Measurements from ENCODE around the gene FRYL.

DNA sequence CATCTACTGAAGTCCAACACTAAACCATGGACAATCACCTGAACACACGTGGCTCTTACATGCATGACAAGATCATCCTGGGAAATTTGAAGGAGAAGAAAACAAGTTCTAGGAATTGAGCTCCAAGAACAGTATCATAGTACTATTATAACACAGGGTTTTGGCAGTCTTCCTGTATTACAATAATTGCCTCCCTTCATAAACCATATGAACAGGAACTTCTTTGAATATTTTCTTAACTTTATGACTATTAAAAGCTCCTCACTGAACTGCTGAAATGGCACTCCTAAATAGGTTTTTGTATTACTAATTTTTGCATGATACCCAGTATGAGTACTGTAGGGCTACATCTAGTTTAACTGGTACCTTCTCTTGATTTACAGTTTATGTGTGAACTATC, 160.0 kb downstream of the FRYL start:
- TF ChIP-seq, protein P1, sequence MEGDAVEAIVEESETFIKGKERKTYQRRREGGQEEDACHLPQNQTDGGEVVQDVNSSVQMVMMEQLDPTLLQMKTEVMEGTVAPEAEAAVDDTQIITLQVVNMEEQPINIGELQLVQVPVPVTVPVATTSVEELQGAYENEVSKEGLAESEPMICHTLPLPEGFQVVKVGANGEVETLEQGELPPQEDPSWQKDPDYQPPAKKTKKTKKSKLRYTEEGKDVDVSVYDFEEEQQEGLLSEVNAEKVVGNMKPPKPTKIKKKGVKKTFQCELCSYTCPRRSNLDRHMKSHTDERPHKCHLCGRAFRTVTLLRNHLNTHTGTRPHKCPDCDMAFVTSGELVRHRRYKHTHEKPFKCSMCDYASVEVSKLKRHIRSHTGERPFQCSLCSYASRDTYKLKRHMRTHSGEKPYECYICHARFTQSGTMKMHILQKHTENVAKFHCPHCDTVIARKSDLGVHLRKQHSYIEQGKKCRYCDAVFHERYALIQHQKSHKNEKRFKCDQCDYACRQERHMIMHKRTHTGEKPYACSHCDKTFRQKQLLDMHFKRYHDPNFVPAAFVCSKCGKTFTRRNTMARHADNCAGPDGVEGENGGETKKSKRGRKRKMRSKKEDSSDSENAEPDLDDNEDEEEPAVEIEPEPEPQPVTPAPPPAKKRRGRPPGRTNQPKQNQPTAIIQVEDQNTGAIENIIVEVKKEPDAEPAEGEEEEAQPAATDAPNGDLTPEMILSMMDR (IDR thresholded peaks at IDR 0.05): no peak
- no peak for TF ChIP-seq POLR2A (IDR thresholded peaks at IDR 0.05)
